Measurements from ENCODE around the gene PHLPP1. TPM values are rescaled to one million over a fixed set of nuclear protein-coding genes. Genes with fewer than 3 reads are reported as not detected.

The PHLPP1 gene
- total and polyA plus RNA-seq, 2 of the 13 experiments (the other 11 are each of a cell fraction or from before 2014, with no cell fraction given) = 9.8 to 18.5 TPM

DNA sequence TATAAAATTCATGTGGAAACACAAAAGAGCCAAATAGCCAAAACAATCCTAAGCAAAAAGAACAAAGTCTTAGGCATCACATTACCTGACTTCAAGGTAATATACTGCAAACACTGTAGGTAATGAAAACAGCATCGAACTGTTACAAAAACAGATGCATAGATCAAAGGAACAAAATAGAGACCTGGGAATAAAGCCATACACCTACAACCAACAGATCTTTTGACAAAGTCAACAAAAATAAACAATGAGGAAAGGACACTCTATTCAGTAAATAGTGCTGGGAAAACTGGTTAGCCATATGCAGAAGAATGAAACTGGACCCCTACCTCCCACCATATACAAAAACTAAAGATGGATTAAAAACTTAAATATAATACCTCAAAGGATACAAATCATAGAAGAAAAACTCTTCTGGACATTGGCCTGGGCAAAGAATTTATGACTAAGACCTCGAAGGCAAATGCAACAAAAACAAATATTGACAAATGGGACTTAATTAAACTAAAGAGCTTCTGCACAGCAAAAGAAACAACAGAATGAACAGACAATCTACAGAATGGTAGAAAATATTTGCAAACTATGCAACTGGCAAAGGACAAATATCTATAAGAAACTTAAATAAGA is 218.0 kb downstream of the PHLPP1 start (continued):
- TF ChIP-seq, protein P1, sequence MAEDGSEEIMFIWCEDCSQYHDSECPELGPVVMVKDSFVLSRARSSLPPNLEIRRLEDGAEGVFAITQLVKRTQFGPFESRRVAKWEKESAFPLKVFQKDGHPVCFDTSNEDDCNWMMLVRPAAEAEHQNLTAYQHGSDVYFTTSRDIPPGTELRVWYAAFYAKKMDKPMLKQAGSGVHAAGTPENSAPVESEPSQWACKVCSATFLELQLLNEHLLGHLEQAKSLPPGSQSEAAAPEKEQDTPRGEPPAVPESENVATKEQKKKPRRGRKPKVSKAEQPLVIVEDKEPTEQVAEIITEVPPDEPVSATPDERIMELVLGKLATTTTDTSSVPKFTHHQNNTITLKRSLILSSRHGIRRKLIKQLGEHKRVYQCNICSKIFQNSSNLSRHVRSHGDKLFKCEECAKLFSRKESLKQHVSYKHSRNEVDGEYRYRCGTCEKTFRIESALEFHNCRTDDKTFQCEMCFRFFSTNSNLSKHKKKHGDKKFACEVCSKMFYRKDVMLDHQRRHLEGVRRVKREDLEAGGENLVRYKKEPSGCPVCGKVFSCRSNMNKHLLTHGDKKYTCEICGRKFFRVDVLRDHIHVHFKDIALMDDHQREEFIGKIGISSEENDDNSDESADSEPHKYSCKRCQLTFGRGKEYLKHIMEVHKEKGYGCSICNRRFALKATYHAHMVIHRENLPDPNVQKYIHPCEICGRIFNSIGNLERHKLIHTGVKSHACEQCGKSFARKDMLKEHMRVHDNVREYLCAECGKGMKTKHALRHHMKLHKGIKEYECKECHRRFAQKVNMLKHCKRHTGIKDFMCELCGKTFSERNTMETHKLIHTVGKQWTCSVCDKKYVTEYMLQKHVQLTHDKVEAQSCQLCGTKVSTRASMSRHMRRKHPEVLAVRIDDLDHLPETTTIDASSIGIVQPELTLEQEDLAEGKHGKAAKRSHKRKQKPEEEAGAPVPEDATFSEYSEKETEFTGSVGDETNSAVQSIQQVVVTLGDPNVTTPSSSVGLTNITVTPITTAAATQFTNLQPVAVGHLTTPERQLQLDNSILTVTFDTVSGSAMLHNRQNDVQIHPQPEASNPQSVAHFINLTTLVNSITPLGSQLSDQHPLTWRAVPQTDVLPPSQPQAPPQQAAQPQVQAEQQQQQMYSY (CRISPR knock-in tag; IDR thresholded peaks at IDR 0.05) = no peak
- TF ChIP-seq ZNF850 (CRISPR knock-in tag; conservative IDR thresholded peaks at IDR 0.05) (no peak), NCOR1 (IDR thresholded peaks at IDR 0.05; ENCODE audit: borderline replicate concordance, low read length) (no peak), SRSF9 (IDR thresholded peaks at IDR 0.05; ENCODE audit: borderline replicate concordance, insufficient read depth, low read depth, low read length, poor library complexity, severe bottlenecking) (no peak), ZNF124 (CRISPR knock-in tag; IDR thresholded peaks at IDR 0.05) (no peak), ETV5 (CRISPR knock-in tag; IDR thresholded peaks at IDR 0.05; ENCODE audit: borderline replicate concordance) (no peak), ZBTB38 (CRISPR knock-in tag; IDR thresholded peaks at IDR 0.05) (no peak), ZNF660 (CRISPR knock-in tag; IDR thresholded peaks at IDR 0.05; ENCODE audit: borderline replicate concordance, low read depth) (no peak), ERF (CRISPR knock-in tag; IDR thresholded peaks at IDR 0.05) (no peak), SOX13 (IDR thresholded peaks at IDR 0.05) (no peak), SOX13 (CRISPR knock-in tag; conservative IDR thresholded peaks at IDR 0.05 in 1 of 2, IDR thresholded peaks at IDR 0.05 in 1 of 2) (peak in 1 of 2 experiments; percentile 50; a peak in 2 of 4 replicates), ZNF138 (CRISPR knock-in tag; IDR thresholded peaks at IDR 0.05; ENCODE audit: low read depth) (no peak), ELF3 (CRISPR knock-in tag; IDR thresholded peaks at IDR 0.05) (0 out of 2 replicates have a peak, but pooled peaks have one; percentile 18), MIXL1 (CRISPR knock-in tag; IDR thresholded peaks at IDR 0.05) (peak; percentile 12; the same call in 1 of the 2 replicates), ZNF251 (CRISPR knock-in tag; IDR thresholded peaks at IDR 0.05) (no peak), ZNF724P (CRISPR knock-in tag; IDR thresholded peaks at IDR 0.05; ENCODE audit: borderline replicate concordance) (no peak), PAX8 (CRISPR knock-in tag; IDR thresholded peaks at IDR 0.05; ENCODE audit: borderline replicate concordance) (no peak)
- TF ChIP-seq, protein P2, sequence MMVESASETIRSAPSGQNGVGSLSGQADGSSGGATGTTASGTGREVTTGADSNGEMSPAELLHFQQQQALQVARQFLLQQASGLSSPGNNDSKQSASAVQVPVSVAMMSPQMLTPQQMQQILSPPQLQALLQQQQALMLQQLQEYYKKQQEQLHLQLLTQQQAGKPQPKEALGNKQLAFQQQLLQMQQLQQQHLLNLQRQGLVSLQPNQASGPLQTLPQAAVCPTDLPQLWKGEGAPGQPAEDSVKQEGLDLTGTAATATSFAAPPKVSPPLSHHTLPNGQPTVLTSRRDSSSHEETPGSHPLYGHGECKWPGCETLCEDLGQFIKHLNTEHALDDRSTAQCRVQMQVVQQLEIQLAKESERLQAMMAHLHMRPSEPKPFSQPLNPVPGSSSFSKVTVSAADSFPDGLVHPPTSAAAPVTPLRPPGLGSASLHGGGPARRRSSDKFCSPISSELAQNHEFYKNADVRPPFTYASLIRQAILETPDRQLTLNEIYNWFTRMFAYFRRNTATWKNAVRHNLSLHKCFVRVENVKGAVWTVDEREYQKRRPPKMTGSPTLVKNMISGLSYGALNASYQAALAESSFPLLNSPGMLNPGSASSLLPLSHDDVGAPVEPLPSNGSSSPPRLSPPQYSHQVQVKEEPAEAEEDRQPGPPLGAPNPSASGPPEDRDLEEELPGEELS (CRISPR knock-in tag; IDR thresholded peaks at IDR 0.05) = peak; percentile 78
